ENCODE data around the gene UGT1A8. TPM values are rescaled to one million over a fixed set of nuclear protein-coding genes. Genes with fewer than 3 reads are reported as not detected.

Gene UGT1A8
- total RNA-seq, 4 donors from 2014 or later, result not detected

- Histone ChIP-seq H3K27ac (replicated peaks in 1 of 4) (no peak overlapping the region), H3K9me3 (no peaks in the 10 kb centered on the region), H3K36me3 (no peaks in the 10 kb centered on the region), H3K4me3 (no peak overlapping the region), H3K4me1 (no peaks in the 10 kb centered on the region), H3K27me3 (peaks cover 0 to 5% (median 0%) of the 10 kb centered on the region in 4 donors)
- TF ChIP-seq POLR2AphosphoS5 (IDR thresholded peaks at IDR 0.05), result no peak
- no peak for TF ChIP-seq POLR2A (IDR thresholded peaks at IDR 0.05; ENCODE audit: low read depth)
- TF ChIP-seq EP300 (IDR thresholded peaks at IDR 0.05), result no peak
- no peak for TF ChIP-seq CTCF (IDR thresholded peaks at IDR 0.05)
- no peak for DNase-seq (ENCODE audit: extremely low spot score)
- intact Hi-C loops (cut with DNase I), result no loop called here
- WGBS, result 90% methylated on average over 2 of the region's 3 CpGs
These were observed 200.0 kb downstream of the UGT1A8 start for GRCh38 chr2:233817361-233817911.

GRCh38 chr2:233817995-233818638, 200.7 kb downstream of the UGT1A8 start:
- H3K27ac ChIP-seq (replicated peaks in 1 of 4), result no peak overlapping the region
- intact Hi-C loops (cut with DNase I), result no loop called here
- no peaks in the 10 kb centered on the region for H3K4me1 ChIP-seq
- H3K27me3 ChIP-seq, result peaks cover 0 to 5% (median 0%) of the 10 kb centered on the region in 4 donors
- WGBS, result 91% methylated on average over 9 of the region's 11 CpGs
- no peak for DNase-seq (ENCODE audit: extremely low spot score)
- H3K36me3 ChIP-seq, result no peaks in the 10 kb centered on the region
- no peak overlapping the region for H3K4me3 ChIP-seq
- no peaks in the 10 kb centered on the region for H3K9me3 ChIP-seq
- TF ChIP-seq POLR2AphosphoS5 (IDR thresholded peaks at IDR 0.05) (no peak), POLR2A (IDR thresholded peaks at IDR 0.05; ENCODE audit: low read depth) (no peak), CTCF (IDR thresholded peaks at IDR 0.05) (no peak), EP300 (IDR thresholded peaks at IDR 0.05) (no peak)

GRCh38 chr2:233818639-233819621, 201.5 kb downstream of the UGT1A8 start:
- 85% methylated on average over 14 of the region's 17 CpGs for WGBS
- no peaks in the 10 kb centered on the region for H3K36me3 ChIP-seq
- DNase-seq (ENCODE audit: extremely low spot score), result no peak
- no peak overlapping the region for H3K27ac ChIP-seq (replicated peaks in 1 of 4)
- no peaks in the 10 kb centered on the region for H3K4me1 ChIP-seq
- H3K4me3 ChIP-seq, result no peak overlapping the region
- H3K27me3 ChIP-seq, result peaks cover 0 to 5% (median 0%) of the 10 kb centered on the region in 4 donors
- TF ChIP-seq EP300 (IDR thresholded peaks at IDR 0.05) (no peak), CTCF (IDR thresholded peaks at IDR 0.05) (no peak), POLR2AphosphoS5 (IDR thresholded peaks at IDR 0.05) (no peak), POLR2A (IDR thresholded peaks at IDR 0.05; ENCODE audit: low read depth) (no peak)
- intact Hi-C loops (cut with DNase I), result no loop called here
- no peaks in the 10 kb centered on the region for H3K9me3 ChIP-seq

- Histone ChIP-seq H3K27me3 (peaks cover 0 to 5% (median 0%) of the 10 kb centered on the region in 4 donors), H3K4me3 (no peak overlapping the region), H3K9me3 (no peaks in the 10 kb centered on the region), H3K36me3 (no peaks in the 10 kb centered on the region), H3K27ac (replicated peaks in 1 of 4) (no peak overlapping the region), H3K4me1 (no peaks in the 10 kb centered on the region)
- TF ChIP-seq EP300 (IDR thresholded peaks at IDR 0.05) (no peak), POLR2AphosphoS5 (IDR thresholded peaks at IDR 0.05) (no peak), CTCF (IDR thresholded peaks at IDR 0.05) (no peak), POLR2A (IDR thresholded peaks at IDR 0.05; ENCODE audit: low read depth) (no peak)
- 25% methylated on average over 2 of the region's 18 CpGs for WGBS
- DNase-seq (ENCODE audit: extremely low spot score), result no peak
- intact Hi-C loops (cut with DNase I), result no loop called here
These were observed 202.7 kb downstream of the UGT1A8 start for GRCh38 chr2:233819884-233820773.

All from esophagus muscularis mucosa (tissue), 4 donors.